Mesothelial cell of epicardium (in vitro differentiated cells): ENCODE measurements around the gene USH2A. TPM values are rescaled to one million over a fixed set of nuclear protein-coding genes. Genes with fewer than 3 reads are reported as not detected.

ENCODE experiments used
- DNase-seq, 2 experiments: peaks; one replicate each; pipeline ENCODE4 v3.0.0; 2021; ENCODE audit warnings: low spot score in 2 of 2; ENCODE audit not compliant: unreplicated experiment in 2 of 2
- H3K27ac Mint-ChIP-seq: 2 replicates; pipeline ENCODE4 v1.8.0; 2021; ENCODE audit warnings: mixed read lengths
- H3K27me3 Mint-ChIP-seq: 2 replicates; pipeline ENCODE4 v1.8.0; 2021; ENCODE audit warnings: low read depth, mixed read lengths
- H3K36me3 Mint-ChIP-seq: 2 replicates; pipeline ENCODE4 v1.8.0; 2021; ENCODE audit warnings: mixed read lengths
- H3K4me1 Mint-ChIP-seq: 2 replicates; pipeline ENCODE4 v1.8.0; 2021; ENCODE audit warnings: mixed read lengths
- H3K4me3 Mint-ChIP-seq: 2 replicates; pipeline ENCODE4 v1.8.0; 2021; ENCODE audit warnings: mild to moderate bottlenecking, moderate library complexity, mixed read lengths
- H3K9me3 Mint-ChIP-seq: 2 replicates; pipeline ENCODE4 v1.8.0; 2021; ENCODE audit warnings: mixed read lengths
- total RNA-seq: library from RNA; stranded (reverse); gene quantifications from 3 replicates; pipeline ENCODE4 v1.2.1, GENCODE V29; 2021
- TF ChIP-seq, protein P1 (sequence below): fragments of 200-600 bp; sonication (generic); IDR thresholded peaks from one replicate; pipeline ENCODE4 v1.5.0; 2021; ENCODE audit warnings: antibody characterized with exemption; ENCODE audit not compliant: unreplicated experiment

Gene USH2A
- total RNA-seq, 1 donor from 2014 or later: 0.02 TPM

DNA sequence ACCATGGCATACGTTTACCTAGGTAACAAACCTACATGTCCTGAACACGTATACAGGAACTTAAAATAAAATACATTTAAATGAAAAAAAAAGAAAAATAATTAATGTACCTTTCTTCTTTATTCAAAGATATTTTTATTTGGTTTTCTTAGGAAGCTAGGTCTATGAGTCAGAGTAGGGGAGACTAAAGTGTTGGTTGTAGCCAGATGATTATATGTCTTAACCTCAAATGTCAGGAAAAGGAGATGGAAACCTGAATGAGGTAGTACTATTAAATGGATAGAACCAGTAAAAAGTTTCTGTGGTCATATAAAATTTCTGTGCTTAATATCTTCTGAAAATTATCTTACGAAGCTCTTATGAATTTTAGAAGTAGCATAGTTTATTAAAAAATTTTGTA is 580.3 kb downstream of the USH2A start:
- TF ChIP-seq, protein P1, sequence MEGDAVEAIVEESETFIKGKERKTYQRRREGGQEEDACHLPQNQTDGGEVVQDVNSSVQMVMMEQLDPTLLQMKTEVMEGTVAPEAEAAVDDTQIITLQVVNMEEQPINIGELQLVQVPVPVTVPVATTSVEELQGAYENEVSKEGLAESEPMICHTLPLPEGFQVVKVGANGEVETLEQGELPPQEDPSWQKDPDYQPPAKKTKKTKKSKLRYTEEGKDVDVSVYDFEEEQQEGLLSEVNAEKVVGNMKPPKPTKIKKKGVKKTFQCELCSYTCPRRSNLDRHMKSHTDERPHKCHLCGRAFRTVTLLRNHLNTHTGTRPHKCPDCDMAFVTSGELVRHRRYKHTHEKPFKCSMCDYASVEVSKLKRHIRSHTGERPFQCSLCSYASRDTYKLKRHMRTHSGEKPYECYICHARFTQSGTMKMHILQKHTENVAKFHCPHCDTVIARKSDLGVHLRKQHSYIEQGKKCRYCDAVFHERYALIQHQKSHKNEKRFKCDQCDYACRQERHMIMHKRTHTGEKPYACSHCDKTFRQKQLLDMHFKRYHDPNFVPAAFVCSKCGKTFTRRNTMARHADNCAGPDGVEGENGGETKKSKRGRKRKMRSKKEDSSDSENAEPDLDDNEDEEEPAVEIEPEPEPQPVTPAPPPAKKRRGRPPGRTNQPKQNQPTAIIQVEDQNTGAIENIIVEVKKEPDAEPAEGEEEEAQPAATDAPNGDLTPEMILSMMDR: no peak
- H3K27me3 Mint-ChIP-seq: no peaks in the 10 kb centered on the region
- H3K9me3 Mint-ChIP-seq: peaks cover 15% of the 10 kb centered on the region
- H3K4me1 Mint-ChIP-seq: no peaks in the 10 kb centered on the region
- no peak overlapping the region for H3K4me3 Mint-ChIP-seq
- DNase-seq: no peak
- no peak overlapping the region for H3K27ac Mint-ChIP-seq
- no peaks in the 10 kb centered on the region for H3K36me3 Mint-ChIP-seq

DNA sequence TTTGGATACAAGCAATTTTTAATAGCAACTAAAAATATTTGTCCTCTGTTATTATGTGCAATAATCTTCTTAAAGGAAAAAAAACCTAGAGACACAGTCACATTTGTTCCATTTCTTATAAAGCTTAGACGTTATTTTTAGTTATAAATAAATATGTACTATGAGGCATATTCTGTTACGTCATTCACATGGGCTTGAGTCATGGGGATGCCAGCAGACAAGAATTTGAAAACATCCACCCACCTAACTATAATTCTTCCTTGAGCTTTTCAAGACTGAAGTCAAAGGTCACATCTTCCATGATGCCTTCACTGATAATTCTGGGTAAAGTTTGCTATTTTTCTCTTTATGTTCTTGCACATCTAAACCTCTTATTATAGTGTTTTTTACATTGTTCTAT is 587.3 kb downstream of the USH2A start:
- no peak overlapping the region for H3K4me3 Mint-ChIP-seq
- DNase-seq: no peak
- H3K9me3 Mint-ChIP-seq: peaks cover 23% of the 10 kb centered on the region
- no peaks in the 10 kb centered on the region for H3K36me3 Mint-ChIP-seq
- H3K4me1 Mint-ChIP-seq: no peaks in the 10 kb centered on the region
- H3K27me3 Mint-ChIP-seq: no peaks in the 10 kb centered on the region
- TF ChIP-seq, protein P1: no peak
- no peak overlapping the region for H3K27ac Mint-ChIP-seq

DNA sequence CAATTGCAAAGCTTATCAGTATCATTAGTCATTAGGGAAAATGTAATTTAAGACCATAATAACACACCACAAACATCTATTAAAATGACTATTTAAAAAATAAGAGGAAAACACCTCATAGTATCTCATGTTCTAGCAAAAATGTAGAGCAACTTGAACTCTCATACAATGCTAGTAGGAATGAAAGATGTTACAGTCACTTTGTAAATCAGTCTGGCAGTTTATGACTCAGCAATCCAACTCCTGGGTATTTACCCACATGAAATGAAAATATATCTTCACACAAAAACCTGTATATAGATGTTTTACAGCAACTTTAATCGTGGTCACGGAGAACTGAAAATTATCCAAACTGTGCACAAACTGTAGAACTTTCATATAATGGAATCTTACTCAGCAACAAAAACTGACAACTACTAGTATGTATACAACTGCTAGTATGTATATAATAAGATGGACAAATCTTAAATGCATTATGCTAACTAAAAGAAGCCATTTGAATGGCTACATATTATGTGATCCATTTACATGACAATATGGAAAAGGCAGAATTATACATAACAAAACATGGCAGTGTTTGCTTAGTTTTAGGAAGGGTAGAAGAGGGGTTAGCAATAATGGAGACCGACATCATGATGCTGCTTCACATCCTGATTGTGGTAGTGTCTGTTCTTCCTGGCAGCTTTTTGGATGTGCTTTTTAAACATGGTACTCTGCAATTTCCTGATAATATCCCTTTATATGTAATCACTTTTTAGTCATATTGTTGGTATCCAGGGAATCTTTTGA is 589.1 kb downstream of the USH2A start:
- Mint-ChIP-seq H3K36me3 (no peaks in the 10 kb centered on the region), H3K27me3 (no peaks in the 10 kb centered on the region), H3K9me3 (peaks cover 23% of the 10 kb centered on the region), H3K27ac (no peak overlapping the region), H3K4me1 (no peaks in the 10 kb centered on the region), H3K4me3 (no peak overlapping the region)
- TF ChIP-seq, protein P1: no peak
- DNase-seq: no peak

DNA sequence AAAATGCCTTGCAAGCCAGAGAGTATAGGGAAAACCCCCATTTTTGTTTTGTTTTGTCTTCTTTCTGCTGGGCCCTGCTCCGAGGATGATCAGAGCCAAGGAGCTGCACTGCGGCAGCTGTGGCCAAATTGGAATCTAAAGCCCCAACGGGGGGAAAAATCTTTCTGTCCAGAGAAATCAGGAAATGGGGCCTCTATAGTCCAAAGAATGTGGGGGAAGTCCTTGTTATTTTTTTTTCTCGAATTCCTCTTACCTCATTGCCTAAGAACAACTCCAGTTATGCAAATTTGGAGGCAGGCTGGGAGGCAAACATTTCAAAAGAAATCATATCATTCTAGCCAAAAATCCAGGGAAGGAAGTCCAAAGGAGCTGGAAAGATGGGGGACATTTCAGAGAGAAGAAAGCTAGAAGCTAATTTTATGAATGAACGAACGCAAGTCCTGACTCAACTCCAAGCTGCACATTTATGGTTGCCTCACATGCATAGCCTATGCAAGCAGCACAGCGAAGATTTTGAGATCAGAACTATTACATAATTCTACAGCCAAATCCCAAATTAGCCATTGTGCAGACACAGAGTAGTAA is 592.9 kb downstream of the USH2A start:
- Mint-ChIP-seq H3K36me3 (no peaks in the 10 kb centered on the region), H3K4me3 (no peak overlapping the region), H3K27me3 (peaks cover 1% of the 10 kb centered on the region), H3K9me3 (peaks cover 23% of the 10 kb centered on the region), H3K27ac (no peak overlapping the region), H3K4me1 (no peaks in the 10 kb centered on the region)
- no peak for DNase-seq
- TF ChIP-seq, protein P1: no peak

DNA sequence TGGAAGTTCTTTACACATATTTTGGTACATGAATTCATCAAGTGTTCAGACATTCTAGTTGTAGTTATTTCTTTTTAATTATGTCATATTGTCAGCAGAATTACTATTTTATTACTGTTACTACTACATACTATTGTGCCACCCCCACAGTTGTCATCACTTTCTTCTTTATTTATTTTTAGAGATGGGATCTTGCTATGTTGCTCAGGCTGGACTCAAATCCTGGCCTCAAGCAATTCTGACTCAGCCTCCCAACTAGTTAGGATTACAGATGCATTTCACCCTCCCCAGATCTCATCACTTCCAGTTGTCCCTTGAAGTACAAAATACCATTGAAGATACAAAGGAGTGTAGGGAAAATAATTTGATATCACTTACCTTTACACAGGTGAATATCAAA is 598.2 kb downstream of the USH2A start:
- no peak overlapping the region for H3K4me3 Mint-ChIP-seq
- TF ChIP-seq, protein P1: no peak
- H3K36me3 Mint-ChIP-seq: no peaks in the 10 kb centered on the region
- peaks cover 20% of the 10 kb centered on the region for H3K27me3 Mint-ChIP-seq
- no peak overlapping the region for H3K27ac Mint-ChIP-seq
- peaks cover 7% of the 10 kb centered on the region for H3K9me3 Mint-ChIP-seq
- no peak for DNase-seq
- no peaks in the 10 kb centered on the region for H3K4me1 Mint-ChIP-seq
